AG04450 (cell line): ENCODE results near the gene EPHA7. TPM values are rescaled to one million over a fixed set of nuclear protein-coding genes. Genes with fewer than 3 reads are reported as not detected.

ENCODE experiments used
- CTCF ChIA-PET: fragments of 300-600, 350-600 bp; formaldehyde crosslinking; extraction: SDS; loops from one replicate; lab custom pipeline; 2022; ENCODE audit warnings: antibody characterized with exemption, inconsistent platforms; lab: Charles Lee
- POLR2A ChIA-PET: fragments of 350-600 bp; formaldehyde crosslinking; extraction: SDS; loops from one replicate; lab custom pipeline; 2021; ENCODE audit warnings: antibody characterized with exemption, inconsistent platforms; lab: Yijun Ruan, JAX
- DNase-seq: peaks from one replicate; pipeline ENCODE4 v3.0.0-alpha.2; 2011; ENCODE audit warnings: low read depth, low spot score
- H3K27ac ChIP-seq: one replicate; pipeline ENCODE4 v1.5.1; 2012; ENCODE audit warnings: low read depth, low read length, control low read depth
- H3K27me3 ChIP-seq: one replicate; pipeline ENCODE4 v1.6.0; 2012; ENCODE audit warnings: low read length; ENCODE audit not compliant: control insufficient read depth, insufficient read depth
- H3K4me3 ChIP-seq: 2 replicates; pipeline ENCODE4 v1.5.1; 2011; ENCODE audit warnings: mild to moderate bottlenecking, low read depth, low read length, control low read depth
- H3K9me3 ChIP-seq: 2 replicates; pipeline ENCODE4 v1.5.1; 2012; ENCODE audit warnings: low read length; ENCODE audit not compliant: control insufficient read depth, insufficient read depth
- CTCF ChIP-seq: IDR thresholded peaks from 2 replicates; pipeline ENCODE4 v1.5.1; 2011; ENCODE audit warnings: low read depth, low read length, control low read depth, inconsistent platforms
- polyA plus RNA-seq: library from polyadenylated mRNA; depleted of rRNA; stranded (reverse); fragments of >200 nt; gene quantifications from 2 replicates; pipeline ENCODE4 v1.2.3, GENCODE V29; 2011

EPHA7 gene
- polyA plus RNA-seq, 1 experiment = not detected

GRCh38 chr6:93322651-93323050 lies 96.7 kb downstream of the EPHA7 start:
- H3K9me3 ChIP-seq = no peaks in the 10 kb centered on the region
- H3K27ac ChIP-seq = no peak overlapping the region
- no peak for DNase-seq
- ChIA-PET CTCF (no interaction called here), POLR2A (no interaction called here)
- H3K27me3 ChIP-seq = no peaks in the 10 kb centered on the region
- no peak overlapping the region for H3K4me3 ChIP-seq
- TF ChIP-seq CTCF = no peak

- no peaks in the 10 kb centered on the region for H3K27me3 ChIP-seq
- no peaks in the 10 kb centered on the region for H3K9me3 ChIP-seq
- no peak overlapping the region for H3K4me3 ChIP-seq
- TF ChIP-seq CTCF = no peak
- H3K27ac ChIP-seq = no peak overlapping the region
- POLR2A ChIA-PET = no interaction called here
- no peak for DNase-seq
- CTCF ChIA-PET = no interaction called here
Observed at GRCh38 chr6:93319304-93319703, 100.1 kb downstream of the EPHA7 start.

- no peak overlapping the region for H3K4me3 ChIP-seq
- CTCF ChIA-PET = no interaction called here
- H3K9me3 ChIP-seq = no peaks in the 10 kb centered on the region
- no peak overlapping the region for H3K27ac ChIP-seq
- DNase-seq = no peak
- POLR2A ChIA-PET = no interaction called here
- no peaks in the 10 kb centered on the region for H3K27me3 ChIP-seq
- TF ChIP-seq CTCF = no peak
Observed at GRCh38 chr6:93318121-93318520, 101.2 kb downstream of the EPHA7 start.

GRCh38 chr6:93317592-93317991 lies 101.8 kb downstream of the EPHA7 start:
- Histone ChIP-seq H3K9me3 (no peaks in the 10 kb centered on the region), H3K27me3 (no peaks in the 10 kb centered on the region), H3K27ac (no peak overlapping the region), H3K4me3 (no peak overlapping the region)
- CTCF ChIA-PET = no interaction called here
- no peak for DNase-seq
- no peak for TF ChIP-seq CTCF
- POLR2A ChIA-PET = no interaction called here

GRCh38 chr6:93307505-93308409 lies 111.6 kb downstream of the EPHA7 start:
- no peak overlapping the region for H3K27ac ChIP-seq
- POLR2A ChIA-PET = no interaction called here
- CTCF ChIA-PET = no interaction called here
- TF ChIP-seq CTCF = no peak
- DNase-seq = no peak
- H3K4me3 ChIP-seq = no peak overlapping the region
- H3K9me3 ChIP-seq = no peaks in the 10 kb centered on the region
- H3K27me3 ChIP-seq = no peaks in the 10 kb centered on the region
